Measurements from ENCODE around the gene MPC2.

MPC2 gene

GRCh38 chr1:167955915-167956314, 19.0 kb upstream of the MPC2 start:
- H3K9ac ChIP-seq (ENCODE audit: low read length), result no peak overlapping the region
- H3K9me3 ChIP-seq (ENCODE audit: low read length), result no peaks in the 10 kb centered on the region
- no peaks in the 10 kb centered on the region for H3K27me3 ChIP-seq (ENCODE audit: control insufficient read depth in 1 of 2, insufficient read depth in 2 of 2, low read length in 2 of 2)
- no peak overlapping the region for H3K4me3 ChIP-seq (ENCODE audit: low read depth in 1 of 2, low read length in 2 of 2)
- H3K27ac ChIP-seq (ENCODE audit: low read depth, low read length), result no peak overlapping the region
- no peaks in the 10 kb centered on the region for H3K4me1 ChIP-seq (ENCODE audit: insufficient read depth, low read length)
- no peaks in the 10 kb centered on the region for H3K36me3 ChIP-seq (ENCODE audit: insufficient read depth, low read length)

GRCh38 chr1:167950569-167950968, 13.7 kb upstream of the MPC2 start:
- Histone ChIP-seq H3K27me3 (ENCODE audit: control insufficient read depth in 1 of 2, insufficient read depth in 2 of 2, low read length in 2 of 2) (no peaks in the 10 kb centered on the region), H3K4me3 (ENCODE audit: low read depth in 1 of 2, low read length in 2 of 2) (no peak overlapping the region), H3K4me1 (ENCODE audit: insufficient read depth, low read length) (peaks cover 12% of the 10 kb centered on the region), H3K36me3 (ENCODE audit: insufficient read depth, low read length) (no peaks in the 10 kb centered on the region), H3K9ac (ENCODE audit: low read length) (no peak overlapping the region), H3K9me3 (ENCODE audit: low read length) (no peaks in the 10 kb centered on the region), H3K27ac (ENCODE audit: low read depth, low read length) (no peak overlapping the region)

DNA sequence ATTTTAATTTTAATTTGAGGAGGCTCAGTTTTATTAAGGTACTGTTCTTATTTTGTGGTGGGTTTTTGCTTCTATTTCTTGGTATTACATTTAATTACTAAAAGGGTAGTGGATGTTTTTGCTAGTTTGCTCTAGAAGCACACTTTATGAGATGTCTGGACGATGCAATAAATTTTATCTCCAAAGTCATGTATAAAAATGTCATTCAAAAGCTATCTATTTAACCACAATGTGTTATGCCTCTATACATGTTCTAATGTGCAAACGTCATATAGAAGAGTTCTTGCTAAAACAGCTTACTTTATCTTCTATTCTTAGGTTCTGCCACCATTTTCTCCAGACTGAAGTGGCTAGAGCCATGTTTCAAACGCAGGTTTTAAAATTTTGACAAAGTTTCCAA, 12.9 kb upstream of the MPC2 start:
- H3K27me3 ChIP-seq (ENCODE audit: control insufficient read depth in 1 of 2, insufficient read depth in 2 of 2, low read length in 2 of 2), result no peaks in the 10 kb centered on the region
- H3K36me3 ChIP-seq (ENCODE audit: insufficient read depth, low read length), result no peaks in the 10 kb centered on the region
- H3K9ac ChIP-seq (ENCODE audit: low read length), result no peak overlapping the region
- H3K4me3 ChIP-seq (ENCODE audit: low read depth in 1 of 2, low read length in 2 of 2), result no peak overlapping the region
- H3K9me3 ChIP-seq (ENCODE audit: low read length), result no peaks in the 10 kb centered on the region
- H3K4me1 ChIP-seq (ENCODE audit: insufficient read depth, low read length), result peaks cover 12% of the 10 kb centered on the region
- no peak overlapping the region for H3K27ac ChIP-seq (ENCODE audit: low read depth, low read length)

DNA sequence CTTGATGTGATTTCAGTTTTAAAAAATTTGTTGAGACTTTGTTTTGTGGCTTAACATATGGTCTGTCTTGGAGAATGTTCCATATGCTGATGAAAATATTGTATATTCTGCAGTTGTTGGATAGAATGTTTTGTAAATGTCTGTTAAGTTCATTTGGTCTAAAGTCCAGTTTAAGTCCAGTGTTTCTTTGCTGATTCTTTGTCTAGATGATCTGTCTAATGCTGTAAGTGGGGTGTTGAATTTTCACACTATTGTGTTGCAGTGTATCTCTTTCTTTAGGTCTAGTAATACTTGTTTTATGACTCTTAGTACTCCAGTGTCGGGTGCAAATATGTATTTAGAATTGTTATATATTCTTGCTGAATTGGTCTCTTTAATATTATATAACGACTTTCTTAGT, 10.9 kb upstream of the MPC2 start:
- peaks cover 12% of the 10 kb centered on the region for H3K4me1 ChIP-seq (ENCODE audit: insufficient read depth, low read length)

DNA sequence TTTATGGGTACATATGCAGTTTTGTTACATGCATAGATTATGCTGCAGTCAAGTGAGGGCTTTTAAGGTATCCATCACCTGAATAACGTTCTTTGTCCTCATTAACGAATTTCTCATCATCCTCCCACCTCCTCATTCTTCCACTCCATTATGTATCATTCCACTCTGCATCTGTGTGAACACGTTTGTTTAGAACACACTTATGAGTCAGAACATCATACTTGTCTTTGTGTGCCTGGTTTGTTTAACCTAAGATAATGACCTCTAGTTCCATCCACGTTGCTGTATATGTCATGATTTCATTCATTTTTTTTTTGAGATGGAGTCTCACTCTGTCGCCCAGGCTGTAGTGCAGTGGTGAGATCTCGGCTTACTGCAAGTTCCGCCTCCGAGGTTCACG, 6.7 kb upstream of the MPC2 start:
- H3K9ac ChIP-seq (ENCODE audit: low read length), result no peak overlapping the region
- H3K36me3 ChIP-seq (ENCODE audit: insufficient read depth, low read length), result no peaks in the 10 kb centered on the region
- no peaks in the 10 kb centered on the region for H3K9me3 ChIP-seq (ENCODE audit: low read length)
- peaks cover 19% of the 10 kb centered on the region for H3K4me1 ChIP-seq (ENCODE audit: insufficient read depth, low read length)
- no peak overlapping the region for H3K4me3 ChIP-seq (ENCODE audit: low read depth in 1 of 2, low read length in 2 of 2)
- no peak overlapping the region for H3K27ac ChIP-seq (ENCODE audit: low read depth, low read length)
- no peaks in the 10 kb centered on the region for H3K27me3 ChIP-seq (ENCODE audit: control insufficient read depth in 1 of 2, insufficient read depth in 2 of 2, low read length in 2 of 2)

More for the DNA sequence above, 10.9 kb upstream of the MPC2 start:
- Histone ChIP-seq H3K27me3 (ENCODE audit: control insufficient read depth in 1 of 2, insufficient read depth in 2 of 2, low read length in 2 of 2) (no peaks in the 10 kb centered on the region), H3K9me3 (ENCODE audit: low read length) (no peaks in the 10 kb centered on the region), H3K27ac (ENCODE audit: low read depth, low read length) (no peak overlapping the region), H3K9ac (ENCODE audit: low read length) (no peak overlapping the region), H3K4me3 (ENCODE audit: low read depth in 1 of 2, low read length in 2 of 2) (no peak overlapping the region), H3K36me3 (ENCODE audit: insufficient read depth, low read length) (no peaks in the 10 kb centered on the region)

DNA sequence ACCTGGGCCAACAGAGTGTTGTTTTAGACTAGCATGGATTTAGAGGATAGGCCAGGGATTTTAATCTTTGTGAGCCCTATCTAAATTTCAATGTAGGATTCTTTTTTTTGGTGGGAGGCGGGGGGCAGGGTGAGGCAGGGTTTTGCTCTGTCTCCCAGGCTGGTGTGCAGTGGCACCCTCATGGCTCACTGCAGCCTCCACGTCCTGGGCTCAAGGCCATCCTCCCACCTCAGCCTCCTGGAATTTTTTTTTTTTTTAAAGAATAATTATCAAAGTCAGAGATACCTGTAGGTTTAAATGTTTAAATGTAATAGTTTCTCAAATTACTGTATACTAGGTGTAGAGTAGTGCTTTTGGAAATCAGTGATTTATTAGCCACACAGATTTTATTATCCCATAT, 3.4 kb upstream of the MPC2 start:
- Histone ChIP-seq H3K4me3 (ENCODE audit: low read depth in 1 of 2, low read length in 2 of 2) (no peak overlapping the region), H3K4me1 (ENCODE audit: insufficient read depth, low read length) (peaks cover 18% of the 10 kb centered on the region), H3K27ac (ENCODE audit: low read depth, low read length) (no peak overlapping the region), H3K9ac (ENCODE audit: low read length) (no peak overlapping the region), H3K36me3 (ENCODE audit: insufficient read depth, low read length) (no peaks in the 10 kb centered on the region), H3K27me3 (ENCODE audit: control insufficient read depth in 1 of 2, insufficient read depth in 2 of 2, low read length in 2 of 2) (no peaks in the 10 kb centered on the region), H3K9me3 (ENCODE audit: low read length) (no peaks in the 10 kb centered on the region)

DNA sequence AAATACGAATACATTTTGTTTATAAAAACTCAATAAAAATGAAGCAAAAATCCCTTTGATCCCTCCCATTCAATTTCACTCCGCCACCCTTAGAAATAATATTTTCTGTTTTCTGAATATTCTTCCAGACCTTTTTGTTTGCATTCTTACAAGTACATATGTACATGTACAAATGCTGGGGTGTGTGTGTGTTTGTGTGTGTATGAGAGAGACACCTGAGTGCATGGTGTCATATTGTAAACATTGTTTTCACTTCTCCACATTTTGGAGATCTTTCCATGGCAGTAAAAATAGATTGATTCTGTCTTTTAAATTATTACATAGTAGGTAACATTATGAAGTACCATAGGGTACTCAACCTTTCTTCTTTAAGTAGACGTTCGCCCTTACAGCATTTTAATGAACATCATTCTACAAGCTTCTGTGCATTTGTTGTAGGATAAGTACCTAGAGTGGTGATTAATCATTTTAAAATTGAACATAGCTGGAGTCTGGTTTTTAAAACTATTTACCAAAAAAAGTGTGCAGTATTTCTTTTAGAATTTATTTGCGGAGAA, 1.3 kb upstream of the MPC2 start:
- H3K27me3 ChIP-seq (ENCODE audit: control insufficient read depth in 1 of 2, insufficient read depth in 2 of 2, low read length in 2 of 2), result no peaks in the 10 kb centered on the region
- peak overlapping the region; percentile 98 for H3K27ac ChIP-seq (ENCODE audit: low read depth, low read length)
- H3K36me3 ChIP-seq (ENCODE audit: insufficient read depth, low read length), result no peaks in the 10 kb centered on the region
- H3K9me3 ChIP-seq (ENCODE audit: low read length), result no peaks in the 10 kb centered on the region
- peak overlapping the region; percentile 93 for H3K9ac ChIP-seq (ENCODE audit: low read length)
- peak overlapping the region; percentile 90 to 92 for H3K4me3 ChIP-seq (ENCODE audit: low read depth in 1 of 2, low read length in 2 of 2)
- H3K4me1 ChIP-seq (ENCODE audit: insufficient read depth, low read length), result peaks cover 32% of the 10 kb centered on the region

DNA sequence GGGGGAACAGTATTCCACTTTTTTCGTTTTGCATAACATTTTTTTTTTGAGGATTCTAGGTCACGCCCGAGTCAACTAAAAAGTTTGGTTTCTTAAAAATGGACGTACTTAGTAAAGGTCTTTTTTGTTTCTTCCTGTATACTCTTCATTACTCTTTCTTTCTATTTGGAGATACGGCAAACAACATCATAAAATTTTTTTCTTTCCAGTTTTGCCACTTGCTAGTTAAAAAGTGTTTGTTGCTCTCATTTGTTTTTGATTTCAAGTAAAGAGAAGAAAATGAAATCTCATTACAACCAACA, 788 bp upstream of the MPC2 start:
- Histone ChIP-seq H3K36me3 (ENCODE audit: insufficient read depth, low read length) (no peaks in the 10 kb centered on the region), H3K27ac (ENCODE audit: low read depth, low read length) (peak overlapping the region; percentile 98), H3K9ac (ENCODE audit: low read length) (peak overlapping the region; percentile 93), H3K27me3 (ENCODE audit: control insufficient read depth in 1 of 2, insufficient read depth in 2 of 2, low read length in 2 of 2) (no peaks in the 10 kb centered on the region), H3K9me3 (ENCODE audit: low read length) (no peaks in the 10 kb centered on the region), H3K4me3 (ENCODE audit: low read depth in 1 of 2, low read length in 2 of 2) (peak overlapping the region; percentile 90 to 92), H3K4me1 (ENCODE audit: insufficient read depth, low read length) (peaks cover 32% of the 10 kb centered on the region)

GRCh38 chr1:167936068-167936929, 573 bp downstream of the MPC2 start, which contains the start of gene DCAF6:
Gene DCAF6 (plus strand): TSS chr1:167936683. CDS start chr1:167936912, 229 bp downstream.
- peak within 1 kb of the TSS; percentile 93 for H3K9ac ChIP-seq (ENCODE audit: low read length)
- H3K27me3 ChIP-seq (ENCODE audit: control insufficient read depth in 1 of 2, insufficient read depth in 2 of 2, low read length in 2 of 2), result no peaks in the 10 kb centered on the region
- peak within 1 kb of the TSS; percentile 98 for H3K27ac ChIP-seq (ENCODE audit: low read depth, low read length)
- no peaks in the 10 kb centered on the region for H3K9me3 ChIP-seq (ENCODE audit: low read length)
- peaks cover 26% of the 10 kb centered on the region for H3K4me1 ChIP-seq (ENCODE audit: insufficient read depth, low read length)
- peak within 1 kb of the TSS; percentile 90 to 92 for H3K4me3 ChIP-seq (ENCODE audit: low read depth in 1 of 2, low read length in 2 of 2)
- no peaks in the 10 kb centered on the region for H3K36me3 ChIP-seq (ENCODE audit: insufficient read depth, low read length)

DNA sequence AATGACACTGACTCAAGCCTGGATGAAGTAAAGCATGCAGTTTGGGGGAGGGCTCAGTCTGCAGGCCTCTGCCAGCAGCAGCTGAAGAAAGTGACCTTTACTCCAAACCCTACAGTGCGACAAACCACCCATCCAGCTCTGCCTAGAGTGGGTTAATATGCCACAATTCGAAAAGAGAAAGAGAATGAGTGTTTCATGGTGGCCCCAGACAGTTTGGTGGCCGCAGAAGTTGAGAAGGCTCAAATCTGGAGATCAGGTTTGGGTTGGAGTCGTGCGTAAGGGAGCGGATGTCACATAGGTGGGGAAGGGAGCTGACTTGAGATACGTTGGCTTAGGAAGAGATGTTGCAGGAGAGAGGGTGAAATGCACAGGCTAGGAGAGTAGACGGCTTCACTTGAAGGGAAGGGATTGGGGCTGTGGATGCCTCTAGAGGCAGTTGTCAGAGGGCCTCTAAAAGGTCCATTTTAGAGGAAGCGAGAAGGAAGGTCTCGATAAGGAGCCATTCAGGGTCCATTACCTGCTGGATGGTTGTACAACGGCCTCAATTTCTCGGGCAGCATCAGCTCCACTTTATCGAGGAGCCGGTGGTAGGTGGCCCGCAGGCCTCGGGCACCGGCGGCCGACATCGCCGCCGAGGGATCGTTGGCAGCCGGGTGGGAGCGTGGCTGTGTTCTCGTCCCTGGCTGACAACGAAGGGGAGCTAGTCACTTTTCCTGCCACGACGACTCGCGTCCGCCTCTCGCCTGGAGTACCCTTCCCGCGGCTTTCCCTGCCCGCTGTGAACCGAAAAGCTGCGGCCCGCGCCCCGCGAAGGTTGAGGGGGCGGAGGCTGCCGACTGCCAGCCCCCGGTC, 1.4 kb downstream of the MPC2 start:
- Histone ChIP-seq H3K4me1 (ENCODE audit: insufficient read depth, low read length) (peaks cover 20% of the 10 kb centered on the region), H3K27ac (ENCODE audit: low read depth, low read length) (peak overlapping the region; percentile 98), H3K4me3 (ENCODE audit: low read depth in 1 of 2, low read length in 2 of 2) (peak overlapping the region; percentile 73 to 90), H3K27me3 (ENCODE audit: control insufficient read depth in 1 of 2, insufficient read depth in 2 of 2, low read length in 2 of 2) (no peaks in the 10 kb centered on the region), H3K36me3 (ENCODE audit: insufficient read depth, low read length) (no peaks in the 10 kb centered on the region), H3K9ac (ENCODE audit: low read length) (peak overlapping the region; percentile 91), H3K9me3 (ENCODE audit: low read length) (no peaks in the 10 kb centered on the region)

GRCh38 chr1:167934426-167935215, 2.3 kb downstream of the MPC2 start:
- Histone ChIP-seq H3K4me1 (ENCODE audit: insufficient read depth, low read length) (peaks cover 23% of the 10 kb centered on the region), H3K27ac (ENCODE audit: low read depth, low read length) (peak overlapping the region; percentile 98), H3K9me3 (ENCODE audit: low read length) (no peaks in the 10 kb centered on the region), H3K36me3 (ENCODE audit: insufficient read depth, low read length) (no peaks in the 10 kb centered on the region), H3K9ac (ENCODE audit: low read length) (peak overlapping the region; percentile 91), H3K4me3 (ENCODE audit: low read depth in 1 of 2, low read length in 2 of 2) (peak overlapping the region; percentile 73 to 90), H3K27me3 (ENCODE audit: control insufficient read depth in 1 of 2, insufficient read depth in 2 of 2, low read length in 2 of 2) (no peaks in the 10 kb centered on the region)
